Measurements from ENCODE around the gene SYTL4. TPM values are rescaled to one million over a fixed set of nuclear protein-coding genes. Genes with fewer than 3 reads are reported as not detected.

SYTL4 gene
- total RNA-seq, 2 donors from 2014 or later: 13.1 to 13.5 TPM

GRCh38 chrX:100682939-100683338, 49.0 kb downstream of the SYTL4 start:
- Histone ChIP-seq H3K4me3 (no peak overlapping the region), H3K36me3 (no peaks in the 10 kb centered on the region), H3K27me3 (replicated peaks; ENCODE audit: insufficient read depth) (no peaks in the 10 kb centered on the region), H3K27ac (no peak overlapping the region), H3K4me1 (ENCODE audit: control insufficient read depth in 1 of 2, low read depth in 2 of 2) (no peaks in the 10 kb centered on the region), H3K9me3 (no peaks in the 10 kb centered on the region)
- ATAC-seq (ENCODE audit: insufficient number of reproducible peaks, low FRiP score, low read depth) (no peak), DNase-seq (ENCODE audit: low spot score) (no peak)
- TF ChIP-seq CTCF (IDR thresholded peaks at IDR 0.05): no peak

DNA sequence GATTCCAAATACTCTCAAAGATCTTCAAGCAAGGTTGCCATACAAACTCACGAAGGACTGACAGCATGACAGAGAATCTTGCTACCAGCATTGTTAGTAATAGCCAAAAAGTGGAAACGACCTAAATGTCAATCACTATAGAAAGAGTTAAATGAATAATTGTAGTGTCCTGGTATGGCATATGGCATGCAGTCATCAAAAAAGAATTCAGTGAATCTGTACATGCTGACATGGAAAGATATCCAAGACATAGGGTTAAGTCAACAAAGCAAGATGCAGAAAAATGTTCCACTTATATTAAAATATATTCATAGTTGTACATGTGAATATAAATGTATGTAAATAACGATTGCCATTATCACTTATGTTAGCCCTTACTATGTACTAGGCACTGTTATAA, 50.3 kb downstream of the SYTL4 start:
- no peaks in the 10 kb centered on the region for H3K36me3 ChIP-seq
- no peaks in the 10 kb centered on the region for H3K9me3 ChIP-seq
- no peak overlapping the region for H3K4me3 ChIP-seq
- H3K4me1 ChIP-seq (ENCODE audit: control insufficient read depth in 1 of 2, low read depth in 2 of 2): no peaks in the 10 kb centered on the region
- DNase-seq (ENCODE audit: low spot score) (no peak), ATAC-seq (ENCODE audit: insufficient number of reproducible peaks, low FRiP score, low read depth) (no peak)
- no peak for TF ChIP-seq CTCF (IDR thresholded peaks at IDR 0.05)
- no peak overlapping the region for H3K27ac ChIP-seq
- no peaks in the 10 kb centered on the region for H3K27me3 ChIP-seq (replicated peaks; ENCODE audit: insufficient read depth)

DNA sequence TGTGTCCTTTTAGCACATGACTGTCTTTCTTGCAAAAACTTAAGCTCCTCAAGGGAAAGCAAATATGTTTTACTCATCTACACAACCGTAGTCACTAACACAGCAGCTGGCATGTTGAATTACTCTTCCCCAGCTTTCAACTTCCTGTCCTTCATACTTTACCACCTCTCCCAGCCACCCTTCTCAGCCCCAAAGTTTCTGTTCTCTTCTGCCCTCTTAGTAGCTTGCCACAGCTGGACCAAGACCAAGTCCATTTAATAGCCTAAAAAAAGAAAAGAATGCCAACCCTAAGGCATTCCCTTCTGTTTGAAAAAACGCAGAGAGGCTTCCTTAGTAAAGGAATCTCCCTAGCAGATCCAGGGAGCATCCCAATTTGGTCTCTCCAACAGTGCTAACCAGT, 51.2 kb downstream of the SYTL4 start:
- no peak for TF ChIP-seq CTCF (IDR thresholded peaks at IDR 0.05)
- Histone ChIP-seq H3K4me1 (ENCODE audit: control insufficient read depth in 1 of 2, low read depth in 2 of 2) (no peaks in the 10 kb centered on the region), H3K36me3 (no peaks in the 10 kb centered on the region), H3K27me3 (replicated peaks; ENCODE audit: insufficient read depth) (no peaks in the 10 kb centered on the region), H3K9me3 (no peaks in the 10 kb centered on the region), H3K4me3 (no peak overlapping the region), H3K27ac (no peak overlapping the region)
- ATAC-seq (ENCODE audit: insufficient number of reproducible peaks, low FRiP score, low read depth) (no peak), DNase-seq (ENCODE audit: low spot score) (no peak)

- DNase-seq (ENCODE audit: low spot score) (no peak), ATAC-seq (ENCODE audit: insufficient number of reproducible peaks, low FRiP score, low read depth) (no peak)
- H3K36me3 ChIP-seq: no peaks in the 10 kb centered on the region
- no peaks in the 10 kb centered on the region for H3K9me3 ChIP-seq
- no peaks in the 10 kb centered on the region for H3K27me3 ChIP-seq (replicated peaks; ENCODE audit: insufficient read depth)
- TF ChIP-seq CTCF (IDR thresholded peaks at IDR 0.05): no peak
- no peaks in the 10 kb centered on the region for H3K4me1 ChIP-seq (ENCODE audit: control insufficient read depth in 1 of 2, low read depth in 2 of 2)
- H3K4me3 ChIP-seq: no peak overlapping the region
- no peak overlapping the region for H3K27ac ChIP-seq
Observed at GRCh38 chrX:100677611-100678181, 54.2 kb downstream of the SYTL4 start.

DNA sequence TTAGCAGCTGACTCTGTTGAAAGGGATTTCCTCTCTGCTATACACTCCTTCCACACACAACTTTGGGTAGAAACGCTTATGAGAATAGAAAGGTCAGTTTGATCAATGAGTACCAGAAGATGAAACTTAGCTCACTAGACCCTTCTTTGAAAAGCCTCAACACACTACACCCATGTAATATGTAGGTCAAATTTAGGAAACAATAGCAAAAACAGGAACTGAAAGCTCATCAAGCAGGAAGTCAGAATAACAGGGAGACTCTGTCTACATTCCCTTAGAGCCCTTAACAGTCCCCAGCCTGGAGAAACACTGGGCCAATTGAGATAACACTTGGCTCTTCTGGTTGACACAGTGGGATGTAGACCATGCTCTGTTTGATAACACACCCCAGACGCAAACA, 57.2 kb downstream of the SYTL4 start:
- Histone ChIP-seq H3K9me3 (no peaks in the 10 kb centered on the region), H3K27ac (no peak overlapping the region), H3K4me1 (ENCODE audit: control insufficient read depth in 1 of 2, low read depth in 2 of 2) (no peaks in the 10 kb centered on the region), H3K27me3 (replicated peaks; ENCODE audit: insufficient read depth) (no peaks in the 10 kb centered on the region), H3K36me3 (no peaks in the 10 kb centered on the region), H3K4me3 (no peak overlapping the region)
- ATAC-seq (ENCODE audit: insufficient number of reproducible peaks, low FRiP score, low read depth): no peak
- no peak for TF ChIP-seq CTCF (IDR thresholded peaks at IDR 0.05)
- no peak for DNase-seq (ENCODE audit: low spot score)
